IPS-NIHi11 (cell line): ENCODE measurements around the gene MYBPC1.
A peak's percentile ranks its signal among the peaks of the same experiment; 100 is the strongest.
"Not testable (repeated sequence)": the region's sequence is repeated elsewhere in the genome, so short reads cannot be mapped to it uniquely, and the experiment has no call there.

Experiments
- DNase-seq: peaks from one replicate; pipeline ENCODE4 v3.0.0; 2012; ENCODE audit warnings: mixed read lengths, low spot score

The MYBPC1 gene

DNA sequence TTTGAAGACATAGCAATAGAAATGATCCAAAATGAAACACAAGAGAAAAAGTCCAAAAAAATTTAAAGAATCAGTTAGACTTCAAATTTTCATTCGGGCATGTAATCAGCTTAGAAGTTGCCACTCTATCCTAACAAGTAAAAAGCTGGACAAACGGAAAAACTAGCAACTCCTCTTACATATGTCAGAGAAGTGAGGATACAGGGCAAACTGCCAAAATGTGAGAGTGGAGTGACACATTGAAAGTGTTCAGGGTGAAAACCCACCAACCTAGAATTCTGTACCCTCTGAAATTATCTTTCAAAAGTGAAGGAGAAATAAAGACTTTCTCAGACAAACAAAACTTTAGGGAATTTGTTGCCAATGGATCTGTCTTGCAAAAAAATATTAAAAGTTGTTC is 60.6 kb downstream of the MYBPC1 start:
- DNase-seq, result no peak

- not testable (repeated sequence) for DNase-seq
Measured at GRCh38 chr12:101660662-101661061, 65.9 kb downstream of the MYBPC1 start.

GRCh38 chr12:101663298-101663697 is 68.5 kb downstream of the MYBPC1 start:
- DNase-seq, result no peak

- no peak for DNase-seq
Measured at GRCh38 chr12:101664992-101665391, 70.2 kb downstream of the MYBPC1 start.

DNA sequence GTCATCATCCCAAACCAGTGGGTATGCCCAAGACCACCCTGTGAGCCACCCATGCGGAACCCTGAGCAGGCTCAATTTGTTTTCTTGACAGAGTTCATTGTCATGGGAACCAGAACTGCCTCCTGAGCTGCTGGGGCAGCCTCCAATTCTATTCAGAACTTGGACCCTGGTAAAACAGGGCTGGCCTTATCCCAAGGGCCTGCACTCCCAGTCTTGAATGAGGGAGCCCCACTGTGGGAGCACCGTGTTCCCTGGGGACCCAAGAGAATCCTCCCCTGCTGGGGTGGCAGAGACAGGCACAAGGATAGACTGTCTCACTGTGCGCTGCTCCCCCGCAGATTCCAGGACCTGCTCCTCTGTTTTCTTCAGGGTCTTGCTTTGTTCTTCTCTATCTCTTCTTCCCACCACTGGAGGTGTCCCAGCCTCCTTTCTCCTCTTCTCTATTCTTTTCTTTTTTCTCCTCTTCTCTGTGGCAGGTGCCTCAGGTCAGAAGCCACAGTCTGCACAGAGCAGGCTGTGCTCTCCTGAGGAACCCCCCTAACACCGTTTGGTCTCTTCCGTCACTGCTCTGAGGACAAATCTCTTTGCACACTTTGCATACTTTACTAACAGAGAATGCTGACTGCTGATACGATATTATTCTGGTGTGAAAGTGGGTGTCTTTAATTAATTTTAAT is 71.4 kb downstream of the MYBPC1 start:
- no peak for DNase-seq

DNA sequence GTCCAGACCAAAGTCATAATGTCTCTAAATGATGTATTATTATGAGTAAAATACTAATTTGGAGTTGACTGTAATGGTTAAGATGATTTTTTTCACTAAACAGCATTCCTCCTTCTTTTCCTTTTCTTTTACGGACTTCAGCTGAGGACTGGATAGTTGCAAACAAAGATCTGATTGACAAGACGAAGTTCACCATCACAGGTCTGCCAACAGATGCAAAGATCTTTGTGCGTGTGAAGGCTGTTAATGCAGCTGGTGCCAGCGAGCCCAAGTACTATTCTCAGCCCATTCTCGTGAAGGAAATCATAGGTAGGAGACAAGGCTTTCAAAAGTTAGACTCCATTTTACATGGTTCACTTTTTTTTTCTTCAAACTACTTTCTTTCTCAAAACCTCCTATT is 72.8 kb downstream of the MYBPC1 start:
- no peak for DNase-seq

GRCh38 chr12:101670007-101670671 is 75.4 kb downstream of the MYBPC1 start:
- peak; percentile 47 for DNase-seq

GRCh38 chr12:101671157-101671791 is 76.5 kb downstream of the MYBPC1 start:
- DNase-seq, result no peak

- no peak for DNase-seq
Measured at GRCh38 chr12:101671833-101672232, 77.1 kb downstream of the MYBPC1 start.

GRCh38 chr12:101675555-101675954 is 80.8 kb downstream of the MYBPC1 start:
- no peak for DNase-seq

DNA sequence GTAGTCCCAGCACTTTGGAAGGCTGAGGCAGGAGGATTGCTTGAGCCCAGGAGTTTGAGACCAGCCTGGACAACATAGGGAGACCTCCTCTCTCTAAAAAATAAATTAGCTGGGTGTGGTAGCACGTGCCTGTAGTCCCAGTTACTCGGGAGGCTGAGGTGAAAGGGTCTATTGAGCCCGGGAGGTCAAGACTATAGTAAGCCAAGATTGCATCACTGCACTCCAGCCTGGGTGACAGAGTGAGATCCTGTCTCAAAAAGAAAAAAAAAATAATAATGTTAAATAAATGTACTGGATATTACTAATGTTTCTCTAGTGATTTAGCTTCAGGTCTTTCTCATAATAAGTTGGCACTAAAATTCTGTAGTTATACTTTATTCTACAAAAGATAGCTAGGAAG is 81.7 kb downstream of the MYBPC1 start:
- DNase-seq, result not testable (repeated sequence)

DNA sequence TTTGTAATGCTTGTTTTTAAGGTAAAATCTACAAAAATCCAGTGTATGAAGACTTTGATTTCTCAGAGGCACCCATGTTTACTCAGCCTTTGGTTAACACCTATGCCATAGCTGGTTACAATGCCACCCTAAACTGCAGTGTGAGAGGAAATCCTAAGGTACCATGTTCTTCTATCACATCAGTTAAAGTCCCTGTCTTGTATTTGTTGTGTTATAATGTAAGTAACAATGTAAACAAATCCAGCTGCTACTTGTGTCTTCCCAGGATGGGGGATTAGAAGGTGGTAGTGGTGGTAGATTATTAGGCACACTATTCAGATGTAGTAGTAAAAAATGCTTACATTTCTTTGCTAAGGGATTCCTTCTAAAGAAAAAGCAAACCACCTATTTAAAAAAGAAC is 83.3 kb downstream of the MYBPC1 start:
- no peak for DNase-seq

GRCh38 chr12:101680240-101680639 is 85.5 kb downstream of the MYBPC1 start:
- DNase-seq, result no peak

DNA sequence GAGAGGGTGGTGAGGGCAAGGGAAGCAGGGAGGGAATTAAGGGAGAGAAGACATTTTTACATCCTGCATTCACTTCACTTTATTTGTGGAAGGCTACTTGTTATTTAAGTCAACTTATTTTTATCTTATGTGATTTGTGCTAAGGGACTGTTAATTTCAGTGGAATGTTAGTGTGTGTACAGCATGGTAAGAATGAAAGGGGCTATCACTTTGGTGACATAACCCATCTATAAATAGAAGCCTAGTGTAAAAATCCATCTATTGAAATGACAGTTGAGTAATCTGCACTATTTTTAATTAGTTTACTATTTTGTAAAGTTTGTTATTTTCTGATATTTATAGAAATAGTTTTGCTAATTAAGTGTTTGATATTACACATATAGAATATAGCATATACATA is 85.9 kb downstream of the MYBPC1 start:
- no peak for DNase-seq

- not testable (repeated sequence) for DNase-seq
Measured at GRCh38 chr12:101681627-101682026, 86.9 kb downstream of the MYBPC1 start.

DNA sequence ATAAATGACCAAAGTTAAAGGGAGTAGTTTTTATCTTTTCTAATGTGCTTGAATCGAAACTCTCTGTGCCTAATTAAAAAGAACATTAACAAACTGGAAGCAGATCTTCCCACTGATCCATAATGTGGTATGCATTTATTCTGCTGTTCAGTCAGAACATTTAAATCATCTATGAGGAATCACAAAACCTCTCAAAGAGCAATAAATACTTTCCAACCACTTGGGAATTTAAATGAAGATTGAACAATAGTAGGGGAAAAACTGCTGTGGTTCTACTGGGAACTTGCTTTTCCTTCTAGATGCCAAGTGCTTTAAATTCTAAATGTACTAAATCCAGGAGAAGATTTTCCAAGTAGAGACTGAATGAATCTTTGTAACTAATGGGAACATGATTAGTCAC is 90.3 kb downstream of the MYBPC1 start:
- no peak for DNase-seq

DNA sequence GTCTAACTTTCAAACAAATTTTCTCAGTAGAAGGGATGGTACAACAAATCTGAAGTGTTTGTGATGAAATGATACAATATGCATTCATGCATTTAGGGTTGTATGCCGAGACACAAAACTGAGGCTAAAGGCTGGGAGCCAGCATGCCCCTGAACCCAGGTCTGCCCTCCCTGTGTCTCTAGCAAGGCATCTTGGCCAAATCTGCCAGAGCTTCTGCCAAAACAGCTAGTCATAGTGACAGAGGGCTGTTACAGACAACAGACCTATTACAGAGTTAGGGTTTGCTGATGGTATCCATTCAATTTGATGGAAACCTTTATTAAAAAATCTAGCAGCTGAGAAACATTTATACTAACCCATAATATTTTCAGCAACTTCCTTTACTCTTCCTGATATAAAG is 91.4 kb downstream of the MYBPC1 start:
- no peak for DNase-seq

GRCh38 chr12:101690544-101691098 is 95.8 kb downstream of the MYBPC1 start:
- DNase-seq, result no peak

- DNase-seq, result no peak
Measured at GRCh38 chr12:101691503-101692096, 96.8 kb downstream of the MYBPC1 start.

DNA sequence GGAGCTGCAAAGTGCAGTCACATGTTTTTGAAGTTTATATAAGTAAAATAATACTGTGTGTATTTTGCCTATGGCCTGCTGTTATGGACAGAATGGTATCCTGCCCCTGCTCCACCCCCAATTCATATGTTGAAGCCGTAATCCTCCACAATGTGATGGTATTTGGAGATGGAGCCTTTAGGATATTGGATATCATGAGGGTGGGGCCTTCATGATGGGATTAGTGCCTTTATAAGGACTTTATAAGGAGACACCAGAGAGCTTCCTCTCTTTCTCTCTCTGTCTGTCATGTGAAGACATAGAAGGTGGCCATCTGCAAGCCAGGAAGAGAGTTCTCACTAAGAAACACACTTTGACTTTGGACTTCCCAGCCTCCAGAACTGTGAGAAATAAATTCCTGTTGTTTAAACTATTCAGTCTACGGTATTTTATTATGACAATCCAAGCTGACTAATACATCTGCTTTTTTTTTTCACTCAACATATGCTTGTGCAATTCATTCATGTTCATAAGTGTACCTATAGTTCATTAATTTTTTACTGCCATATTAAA is 99.6 kb downstream of the MYBPC1 start:
- DNase-seq, result no peak

- DNase-seq, result no peak
Measured at GRCh38 chr12:101694986-101695385, 100.2 kb downstream of the MYBPC1 start.

- DNase-seq, result no peak
Measured at GRCh38 chr12:101695706-101696105, 100.9 kb downstream of the MYBPC1 start.
